ENCODE data around the gene UQCRC1.

UQCRC1 gene

DNA sequence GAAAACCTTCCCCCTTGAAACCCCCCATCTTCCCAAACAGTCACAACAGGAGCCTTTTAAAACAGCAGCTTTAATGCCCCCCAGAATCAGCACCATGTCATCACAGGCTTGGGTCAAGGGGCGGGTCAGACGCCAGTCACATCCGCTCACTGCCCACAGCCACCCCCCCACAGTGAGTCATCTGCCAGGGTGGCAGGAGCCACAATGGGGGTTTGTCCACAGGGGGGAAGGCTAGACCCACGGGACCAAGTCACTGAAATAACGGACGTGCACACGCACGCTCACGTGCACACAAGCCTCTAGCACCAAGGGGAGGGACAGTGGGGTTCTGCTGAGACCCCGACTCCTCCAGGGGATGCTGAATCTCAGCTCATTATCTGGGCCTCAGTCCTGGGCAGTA, 45.4 kb downstream of the UQCRC1 start:
- Mint-ChIP-seq H3K9me3 (no peaks in the 10 kb centered on the region), H3K4me1 (ENCODE audit: low read depth) (peaks cover 8% of the 10 kb centered on the region), H3K27ac (no peak overlapping the region), H3K27me3 (no peaks in the 10 kb centered on the region), H3K36me3 (ENCODE audit: low read depth) (no peaks in the 10 kb centered on the region), H3K4me3 (no peak overlapping the region)
- DNase-seq = peak; percentile 46

DNA sequence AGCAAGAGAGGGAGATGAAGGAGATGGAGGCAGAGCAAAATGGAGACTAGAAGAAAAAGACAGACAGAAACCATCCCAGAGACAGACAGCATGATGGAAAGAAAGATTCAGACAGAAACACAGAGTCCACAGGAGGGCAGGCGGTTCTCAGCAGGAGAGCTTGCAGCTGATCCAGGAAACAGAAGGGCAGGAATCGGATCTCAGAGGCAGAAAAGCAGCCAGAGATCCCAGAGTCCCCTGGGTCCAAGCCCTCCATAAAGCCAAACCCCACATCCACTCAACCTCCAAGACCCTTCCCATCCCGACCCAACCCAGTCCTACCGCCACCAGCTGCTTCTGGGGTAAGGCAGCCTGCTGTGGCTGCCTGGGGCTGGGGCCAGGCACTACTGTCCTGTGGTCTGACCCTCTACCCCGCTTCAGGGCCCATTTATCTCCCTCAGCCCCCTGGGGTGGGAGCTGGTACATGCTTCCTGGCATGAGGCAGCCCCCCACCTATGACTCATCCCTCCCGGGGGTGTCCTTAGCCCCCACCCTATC, 46.0 kb downstream of the UQCRC1 start, which contains the start of gene UCN2:
Gene UCN2 (minus strand): TSS at position 400 of the 537 bp plus-strand sequence. CDS start 657 bp downstream, outside the sequence.
- no peak for DNase-seq
- peaks cover 8% of the 10 kb centered on the region for H3K4me1 Mint-ChIP-seq (ENCODE audit: low read depth)
- no peak within 1 kb of the TSS for H3K4me3 Mint-ChIP-seq
- no peaks in the 10 kb centered on the region for H3K9me3 Mint-ChIP-seq
- H3K27ac Mint-ChIP-seq = peak within 1 kb of the TSS; percentile 31
- H3K36me3 Mint-ChIP-seq (ENCODE audit: low read depth) = no peaks in the 10 kb centered on the region
- H3K27me3 Mint-ChIP-seq = no peaks in the 10 kb centered on the region

DNA sequence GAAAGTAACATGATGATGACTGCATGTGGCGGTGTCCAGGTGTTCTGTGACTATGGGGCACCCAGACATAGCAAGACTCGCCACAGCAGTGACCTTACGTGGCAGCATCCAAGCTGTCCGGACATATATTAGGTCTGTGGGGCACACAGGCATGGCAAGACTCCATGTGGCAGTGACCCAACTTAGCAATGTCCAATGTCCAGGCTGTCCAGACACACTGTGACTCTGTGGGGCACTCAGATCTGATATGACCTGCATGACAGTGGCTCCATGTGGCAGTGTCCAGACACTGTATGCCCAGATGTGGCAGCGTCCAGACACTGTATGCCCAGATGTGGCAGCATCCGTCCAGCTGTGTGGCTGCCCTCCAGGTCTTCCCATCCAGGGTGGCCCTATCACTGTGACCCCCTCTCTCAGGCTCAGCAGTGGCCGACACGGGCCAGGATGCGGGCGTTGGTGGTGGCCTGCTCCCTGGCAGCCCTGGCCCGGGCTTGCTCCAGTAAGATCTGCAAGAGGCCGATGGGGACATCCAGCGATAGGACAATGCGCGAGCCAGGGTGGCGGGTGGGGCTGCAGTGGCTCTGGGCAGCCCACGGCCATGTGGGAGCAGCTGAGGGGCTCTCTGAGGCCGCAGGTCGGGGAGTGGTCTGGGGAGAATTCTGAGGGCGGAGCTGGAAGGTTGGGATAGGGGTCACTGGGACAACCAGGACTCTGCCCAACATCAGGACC, 46.9 kb downstream of the UQCRC1 start:
- Mint-ChIP-seq H3K4me3 (no peak overlapping the region), H3K4me1 (ENCODE audit: low read depth) (peaks cover 12% of the 10 kb centered on the region), H3K36me3 (ENCODE audit: low read depth) (no peaks in the 10 kb centered on the region), H3K27ac (no peak overlapping the region), H3K27me3 (no peaks in the 10 kb centered on the region), H3K9me3 (no peaks in the 10 kb centered on the region)
- DNase-seq = no peak

DNA sequence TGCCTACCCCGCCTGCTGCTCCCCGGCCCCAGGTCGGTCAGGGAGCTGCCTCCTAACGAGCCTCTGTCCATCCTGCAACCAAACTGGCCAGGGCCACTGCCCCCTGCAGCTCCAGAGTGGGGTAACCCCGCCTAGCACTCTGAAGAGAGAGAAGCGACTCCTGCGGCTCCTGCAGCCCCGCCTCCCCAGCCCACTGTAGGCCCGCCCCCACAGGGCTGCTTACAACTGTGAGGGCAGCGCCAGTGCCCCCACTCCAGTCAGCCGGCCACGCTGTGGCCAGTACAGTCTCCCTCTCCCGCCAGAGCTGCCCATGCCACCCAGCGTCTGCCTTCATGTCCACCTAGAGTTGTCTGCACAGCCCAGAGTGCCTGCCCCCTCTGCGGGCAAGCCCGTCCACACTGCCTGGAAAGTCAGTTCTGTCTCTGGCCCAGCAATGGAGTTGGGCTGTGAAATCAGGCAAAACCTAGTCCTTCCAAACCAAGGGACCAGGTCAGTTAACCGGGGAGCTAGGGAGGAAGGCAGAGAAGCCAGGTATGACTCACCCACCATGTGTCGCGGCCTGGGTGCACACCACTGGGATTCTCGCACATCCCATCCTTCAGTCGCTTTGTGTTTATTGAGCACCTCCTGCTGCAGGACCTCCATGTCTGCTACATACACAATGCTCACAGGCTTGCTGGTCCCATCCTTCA, 48.3 kb downstream of the UQCRC1 start:
- no peak for DNase-seq
- H3K4me3 Mint-ChIP-seq = no peak overlapping the region
- H3K4me1 Mint-ChIP-seq (ENCODE audit: low read depth) = peaks cover 19% of the 10 kb centered on the region

DNA sequence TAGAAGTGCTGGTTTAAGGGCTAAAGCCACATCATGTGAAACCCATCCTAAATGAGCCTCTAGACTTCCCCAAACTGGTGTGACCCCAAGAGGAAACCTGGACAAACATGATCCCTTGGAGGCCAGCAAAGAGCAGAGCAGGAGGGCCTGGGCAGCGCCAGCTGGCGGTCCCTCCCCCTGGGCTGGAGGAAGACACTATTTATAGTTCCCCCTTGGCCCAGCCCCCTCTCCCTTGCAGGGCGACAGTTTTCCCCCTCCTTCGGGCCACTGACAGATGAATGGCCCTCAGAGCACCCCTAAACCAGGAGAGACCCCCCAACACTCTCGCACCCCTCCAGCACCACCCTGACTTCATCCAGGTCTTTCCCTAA, 48.8 kb downstream of the UQCRC1 start:
- no peak overlapping the region for H3K4me3 Mint-ChIP-seq
- no peaks in the 10 kb centered on the region for H3K27me3 Mint-ChIP-seq
- peaks cover 19% of the 10 kb centered on the region for H3K4me1 Mint-ChIP-seq (ENCODE audit: low read depth)
- H3K9me3 Mint-ChIP-seq = no peaks in the 10 kb centered on the region
- peaks cover 2% of the 10 kb centered on the region for H3K36me3 Mint-ChIP-seq (ENCODE audit: low read depth)
- no peak for DNase-seq
- no peak overlapping the region for H3K27ac Mint-ChIP-seq

More for the DNA sequence above, 48.3 kb downstream of the UQCRC1 start:
- Mint-ChIP-seq H3K27ac (no peak overlapping the region), H3K9me3 (no peaks in the 10 kb centered on the region), H3K36me3 (ENCODE audit: low read depth) (peaks cover 2% of the 10 kb centered on the region), H3K27me3 (no peaks in the 10 kb centered on the region)

DNA sequence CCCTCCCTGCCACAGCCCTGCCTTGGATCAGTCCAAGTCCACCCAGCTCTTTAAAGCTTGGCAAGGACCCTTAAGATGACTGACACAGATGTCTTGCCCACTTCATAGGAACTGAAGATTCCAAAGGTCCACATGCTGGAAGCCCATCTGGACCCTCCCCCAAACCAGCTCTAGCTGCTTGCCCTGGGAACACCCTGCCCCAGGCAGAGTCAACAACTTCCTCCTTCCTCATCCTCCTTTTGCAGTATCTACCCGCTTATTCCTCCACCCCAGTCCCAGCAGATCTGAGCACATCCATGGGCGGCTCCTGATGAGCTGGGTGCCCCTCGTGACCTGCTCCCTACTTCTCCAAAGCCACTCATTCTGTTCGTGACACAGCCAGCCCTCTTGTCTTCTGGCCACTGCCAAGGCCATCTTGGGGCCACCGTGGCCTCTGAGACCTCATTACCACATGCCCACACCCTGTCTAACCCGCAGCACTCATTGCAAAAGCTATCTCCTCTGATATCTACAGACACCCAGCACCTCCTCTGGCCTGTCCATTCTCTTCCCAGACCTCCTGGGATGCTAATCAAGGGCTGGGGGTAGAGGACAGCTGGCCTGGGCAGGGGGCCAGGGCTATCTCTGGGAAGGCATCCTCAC, 50.8 kb downstream of the UQCRC1 start:
- Mint-ChIP-seq H3K27me3 (no peaks in the 10 kb centered on the region), H3K4me3 (no peak overlapping the region), H3K27ac (no peak overlapping the region), H3K36me3 (ENCODE audit: low read depth) (peaks cover 2% of the 10 kb centered on the region), H3K9me3 (no peaks in the 10 kb centered on the region), H3K4me1 (ENCODE audit: low read depth) (peaks cover 18% of the 10 kb centered on the region)
- DNase-seq = no peak

DNA sequence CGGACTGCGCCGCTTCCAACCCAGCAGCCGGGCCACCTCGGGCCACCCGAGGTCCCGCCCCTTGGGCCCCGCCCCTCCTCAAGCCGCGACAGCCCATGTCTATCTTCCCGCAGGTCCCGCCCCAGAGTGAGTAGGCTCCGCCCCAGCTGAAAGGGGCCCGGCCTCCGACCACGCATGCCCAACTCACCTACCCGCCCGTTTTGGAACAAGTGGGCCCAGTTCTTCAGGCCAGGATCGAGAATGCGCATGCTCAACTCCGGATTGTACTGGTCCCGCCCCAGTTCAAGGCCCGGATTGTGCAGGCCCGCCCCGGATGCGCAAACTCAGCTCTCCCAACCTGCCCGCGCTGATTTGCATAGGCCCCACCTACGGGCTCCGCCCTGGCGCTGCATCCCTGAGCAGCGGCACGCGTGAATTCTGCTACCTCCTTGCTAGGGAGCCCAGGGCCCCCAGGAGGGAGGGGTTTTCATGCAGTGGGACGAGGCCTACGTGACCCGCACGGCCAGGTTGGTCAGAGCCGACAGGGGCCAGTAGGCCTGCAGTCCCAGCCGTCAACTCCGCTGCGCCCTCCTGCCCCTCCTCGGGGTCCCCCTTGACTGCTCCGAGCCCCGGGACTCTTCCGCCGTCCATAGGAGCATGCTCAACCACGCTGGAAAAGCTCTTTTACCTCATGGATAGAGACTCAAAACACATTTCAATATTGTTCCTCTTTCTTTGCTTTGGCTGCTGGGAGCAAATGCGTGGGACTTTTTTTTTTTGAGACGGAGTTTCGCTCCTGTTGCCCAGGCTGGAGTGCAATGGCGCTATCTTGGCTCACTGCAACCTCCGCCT, 52.4 kb downstream of the UQCRC1 start, which contains the start of gene PFKFB4:
Gene PFKFB4 (minus strand): TSS at position 8 of the 831 bp plus-strand sequence. CDS start 26 bp downstream, outside the sequence.
- DNase-seq = peak; percentile 100
- peaks cover 2% of the 10 kb centered on the region for H3K36me3 Mint-ChIP-seq (ENCODE audit: low read depth)
- peaks cover 18% of the 10 kb centered on the region for H3K4me1 Mint-ChIP-seq (ENCODE audit: low read depth)
- H3K27me3 Mint-ChIP-seq = no peaks in the 10 kb centered on the region
- no peaks in the 10 kb centered on the region for H3K9me3 Mint-ChIP-seq
- H3K4me3 Mint-ChIP-seq = peak within 1 kb of the TSS; percentile 84
- H3K27ac Mint-ChIP-seq = peak within 1 kb of the TSS; percentile 92

DNA sequence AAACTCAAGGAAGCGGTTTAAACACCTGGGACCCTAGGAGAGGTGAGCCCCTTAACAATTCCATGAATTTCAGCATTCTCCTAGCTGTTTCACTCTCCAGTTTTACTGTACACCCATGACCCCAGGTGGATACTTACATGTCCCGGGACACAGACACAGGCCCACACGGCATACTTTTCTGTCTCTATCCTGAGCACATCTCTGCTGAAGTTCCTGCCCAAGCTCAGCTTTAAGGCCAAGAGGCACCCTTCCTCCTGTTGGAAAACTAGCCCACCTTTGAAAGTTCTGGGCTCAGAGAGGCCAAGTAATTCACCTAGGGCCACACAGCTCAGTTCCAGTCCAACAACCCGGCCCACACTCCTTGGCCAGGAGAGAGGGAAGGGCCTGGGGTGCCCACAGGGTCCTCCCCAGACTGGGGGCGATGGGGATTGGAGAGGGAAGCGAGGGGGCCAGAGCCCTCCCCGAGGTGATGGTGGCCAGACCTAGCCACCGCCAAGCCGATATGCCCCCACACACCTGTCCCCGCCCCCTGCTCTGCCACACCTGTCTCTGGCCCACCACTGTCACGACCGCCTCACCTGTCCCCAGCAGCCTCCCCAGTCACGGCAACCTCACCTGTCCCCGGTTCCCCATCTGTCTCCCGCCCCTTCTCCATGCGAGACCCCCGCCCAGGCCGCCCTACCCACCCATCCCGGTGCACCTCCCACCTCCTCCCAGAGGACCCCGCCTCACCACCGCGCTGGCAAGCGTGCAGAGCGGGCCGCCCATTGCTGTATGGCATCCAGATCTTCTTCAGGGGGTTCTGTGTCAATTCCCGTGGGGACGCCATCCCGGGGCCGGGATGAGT, 53.3 kb downstream of the UQCRC1 start:
- peak overlapping the region; percentile 92 for H3K27ac Mint-ChIP-seq
- H3K4me3 Mint-ChIP-seq = peak overlapping the region; percentile 84
- peaks cover 2% of the 10 kb centered on the region for H3K36me3 Mint-ChIP-seq (ENCODE audit: low read depth)
- no peaks in the 10 kb centered on the region for H3K27me3 Mint-ChIP-seq
- H3K4me1 Mint-ChIP-seq (ENCODE audit: low read depth) = peaks cover 18% of the 10 kb centered on the region
- DNase-seq = no peak
- no peaks in the 10 kb centered on the region for H3K9me3 Mint-ChIP-seq

DNA sequence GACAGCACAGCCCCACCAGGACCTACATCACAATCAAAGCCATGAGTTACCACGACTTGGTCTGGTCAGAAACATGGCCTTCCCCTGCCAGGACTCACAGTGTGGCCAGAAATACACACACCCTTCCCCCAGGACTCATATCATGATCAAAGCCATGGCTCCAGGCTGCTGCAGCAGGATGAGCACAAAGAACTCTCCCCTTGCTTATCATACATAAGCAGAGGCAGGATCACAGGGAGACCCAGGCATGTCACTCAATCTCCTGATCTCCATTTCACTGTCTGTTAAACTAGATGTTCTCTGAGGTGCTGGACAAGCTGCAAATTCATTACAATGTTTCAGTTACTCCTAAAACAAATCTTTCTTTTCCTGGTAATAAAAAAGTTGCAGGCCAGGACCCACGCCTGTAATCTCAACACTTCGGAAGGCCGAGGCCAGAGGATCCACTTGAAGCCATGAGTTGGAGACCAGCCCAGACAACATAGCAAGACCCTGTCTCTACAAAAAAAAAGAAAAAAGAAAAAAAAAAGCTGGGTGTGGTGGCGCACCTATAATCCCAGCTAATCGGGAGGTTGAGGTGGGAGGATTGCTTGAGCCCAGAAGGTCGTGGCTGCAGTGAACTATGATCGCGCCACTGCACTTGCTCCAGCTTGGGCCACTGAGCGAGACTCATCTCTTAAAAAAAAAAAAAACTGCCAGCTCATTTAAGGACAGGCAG, 54.1 kb downstream of the UQCRC1 start:
- peak overlapping the region; percentile 84 for H3K4me3 Mint-ChIP-seq
- DNase-seq = no peak
- no peaks in the 10 kb centered on the region for H3K9me3 Mint-ChIP-seq
- H3K36me3 Mint-ChIP-seq (ENCODE audit: low read depth) = peaks cover 2% of the 10 kb centered on the region
- no peak overlapping the region for H3K27ac Mint-ChIP-seq
- no peaks in the 10 kb centered on the region for H3K27me3 Mint-ChIP-seq
- peaks cover 18% of the 10 kb centered on the region for H3K4me1 Mint-ChIP-seq (ENCODE audit: low read depth)

DNA sequence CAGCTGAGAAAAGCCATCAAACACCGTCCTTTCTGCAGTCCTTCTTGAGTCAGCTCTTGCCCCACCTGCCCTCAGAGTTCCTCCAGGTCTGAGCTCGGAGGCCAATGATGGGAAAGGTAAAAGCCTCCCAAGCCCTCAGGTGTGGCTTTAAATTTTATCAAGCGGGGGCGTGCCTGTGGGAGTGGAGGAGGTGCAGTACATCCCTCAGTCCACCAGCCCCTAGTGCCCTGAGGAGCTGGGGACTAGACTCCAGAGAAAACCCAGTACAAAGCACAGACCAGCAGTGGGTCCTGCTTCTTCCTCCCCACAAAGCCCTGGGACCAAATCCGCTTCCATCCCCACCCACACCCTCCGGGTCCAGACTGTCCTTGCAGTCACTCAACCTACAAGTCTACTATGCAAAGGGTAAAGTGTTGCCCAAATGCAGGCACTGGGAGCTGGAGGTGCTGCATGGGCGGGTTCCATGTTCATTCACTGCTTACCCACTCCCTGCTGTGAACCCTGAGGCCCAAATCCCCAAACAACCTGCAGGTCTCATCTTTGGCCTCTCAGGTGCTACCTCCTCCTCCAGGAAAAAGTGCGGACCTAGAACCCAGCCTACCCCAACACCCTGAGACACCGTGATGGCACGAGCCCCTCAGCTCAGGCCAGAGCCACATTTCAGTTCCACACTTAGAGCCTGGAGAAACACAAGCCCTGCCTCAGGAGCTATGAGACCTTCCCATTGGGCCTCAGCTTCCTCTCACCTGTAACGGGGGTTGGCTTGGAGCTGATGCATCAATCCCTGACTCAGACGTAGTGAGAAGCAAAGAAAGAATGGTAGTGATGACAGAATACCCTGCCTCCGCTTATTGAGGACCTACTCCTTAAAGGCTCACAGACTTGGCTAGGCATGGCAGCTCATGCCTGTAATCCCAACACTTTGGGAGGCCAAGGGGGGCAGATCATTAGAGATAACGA, 55.3 kb downstream of the UQCRC1 start:
- Mint-ChIP-seq H3K27me3 (no peaks in the 10 kb centered on the region), H3K4me1 (ENCODE audit: low read depth) (peaks cover 18% of the 10 kb centered on the region)

DNA sequence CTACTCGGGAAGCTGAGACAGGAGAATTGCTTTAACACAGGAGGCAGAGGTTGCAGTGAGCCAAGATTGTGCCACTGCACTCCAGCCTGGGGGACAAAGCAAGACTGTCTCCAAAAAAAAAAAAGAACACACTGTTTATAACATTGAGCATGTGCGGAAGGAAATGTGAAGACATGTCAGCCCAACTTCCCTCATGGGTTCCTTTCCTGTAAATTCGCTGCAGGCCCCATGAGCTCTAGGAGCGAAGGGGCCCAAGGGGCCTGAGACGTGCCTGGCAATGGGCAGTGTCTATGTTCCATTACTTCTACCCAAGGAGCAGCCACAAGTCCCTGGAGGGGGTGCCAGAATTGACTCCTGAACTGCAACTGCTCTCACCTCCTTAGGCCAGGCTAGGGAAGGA, 56.1 kb downstream of the UQCRC1 start:
- Mint-ChIP-seq H3K9me3 (no peaks in the 10 kb centered on the region), H3K4me3 (no peak overlapping the region), H3K36me3 (ENCODE audit: low read depth) (peaks cover 2% of the 10 kb centered on the region), H3K27ac (no peak overlapping the region), H3K27me3 (no peaks in the 10 kb centered on the region), H3K4me1 (ENCODE audit: low read depth) (peaks cover 23% of the 10 kb centered on the region)
- DNase-seq = no peak

More for the DNA sequence above, 55.3 kb downstream of the UQCRC1 start:
- DNase-seq = no peak
- Mint-ChIP-seq H3K27ac (no peak overlapping the region), H3K9me3 (no peaks in the 10 kb centered on the region), H3K4me3 (no peak overlapping the region), H3K36me3 (ENCODE audit: low read depth) (peaks cover 2% of the 10 kb centered on the region)
